ENCODE measurements around the gene FLT3. TPM values are rescaled to one million over a fixed set of nuclear protein-coding genes. Genes with fewer than 3 reads are reported as not detected.

Gene FLT3
- polyA plus RNA-seq, 1 of the 3 experiments (the other 2 are of a cell fraction), result not detected

GRCh38 chr13:28041031-28041461 lies 59.3 kb downstream of the FLT3 start:
- 19% methylated on average over 4 of the region's 4 CpGs for WGBS (ENCODE audit: low lambda C conversion rate)
- H3F3A ChIP-seq (replicated peaks; ENCODE audit: insufficient read depth), result no peaks in the 10 kb centered on the region
- no peaks in the 10 kb centered on the region for H3K4me1 ChIP-seq (ENCODE audit: control insufficient read depth in 1 of 2, insufficient read depth in 2 of 2, low read depth in 1 of 2, low read length in 1 of 2)
- no peaks in the 10 kb centered on the region for H4K20me1 ChIP-seq (ENCODE audit: insufficient read depth)
- DNase-seq, result no peak
- H3K36me3 ChIP-seq (replicated peaks in 1 of 2; ENCODE audit: control insufficient read depth in 1 of 2, insufficient read depth in 2 of 2, low read length in 1 of 2), result no peaks in the 10 kb centered on the region
- H3K27me3 ChIP-seq (ENCODE audit: insufficient read depth), result peaks cover 62% of the 10 kb centered on the region
- ChIA-PET POLR2A (no interaction called here), CTCF (no interaction called here)
- TF ChIP-seq POLR2AphosphoS5 (IDR thresholded peaks at IDR 0.05; ENCODE audit: low read depth, low read length) (no peak), TCF12 (IDR thresholded peaks at IDR 0.05) (no peak), RFX5 (IDR thresholded peaks at IDR 0.05; ENCODE audit: low read length) (no peak), GATA2 (CRISPR knock-in tag; IDR thresholded peaks at IDR 0.05) (no peak), MEF2A (IDR thresholded peaks at IDR 0.05; ENCODE audit: borderline replicate concordance, low read depth) (no peak), SIN3A (IDR thresholded peaks at IDR 0.05; ENCODE audit: borderline replicate concordance, low read depth, low read length) (no peak), FOXM1 (IDR thresholded peaks at IDR 0.05; ENCODE audit: low read depth) (no peak), TEAD4 (IDR thresholded peaks at IDR 0.05; ENCODE audit: borderline replicate concordance, insufficient read depth) (no peak), FOXJ3 (CRISPR knock-in tag; IDR thresholded peaks at IDR 0.05) (no peak), RXRA (IDR thresholded peaks at IDR 0.05; ENCODE audit: borderline replicate concordance, low read depth) (no peak), RAD21 (IDR thresholded peaks at IDR 0.05; ENCODE audit: low read length) (no peak), NRF1 (IDR thresholded peaks at IDR 0.05; ENCODE audit: low read depth, low read length) (no peak), NFIC (IDR thresholded peaks at IDR 0.05; ENCODE audit: borderline replicate concordance) (no peak)
- TF ChIP-seq, protein P1, sequence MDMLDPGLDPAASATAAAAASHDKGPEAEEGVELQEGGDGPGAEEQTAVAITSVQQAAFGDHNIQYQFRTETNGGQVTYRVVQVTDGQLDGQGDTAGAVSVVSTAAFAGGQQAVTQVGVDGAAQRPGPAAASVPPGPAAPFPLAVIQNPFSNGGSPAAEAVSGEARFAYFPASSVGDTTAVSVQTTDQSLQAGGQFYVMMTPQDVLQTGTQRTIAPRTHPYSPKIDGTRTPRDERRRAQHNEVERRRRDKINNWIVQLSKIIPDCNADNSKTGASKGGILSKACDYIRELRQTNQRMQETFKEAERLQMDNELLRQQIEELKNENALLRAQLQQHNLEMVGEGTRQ (IDR thresholded peaks at IDR 0.05; ENCODE audit: borderline replicate concordance, low read depth, low read length), result no peak
- TF ChIP-seq, protein P2, sequence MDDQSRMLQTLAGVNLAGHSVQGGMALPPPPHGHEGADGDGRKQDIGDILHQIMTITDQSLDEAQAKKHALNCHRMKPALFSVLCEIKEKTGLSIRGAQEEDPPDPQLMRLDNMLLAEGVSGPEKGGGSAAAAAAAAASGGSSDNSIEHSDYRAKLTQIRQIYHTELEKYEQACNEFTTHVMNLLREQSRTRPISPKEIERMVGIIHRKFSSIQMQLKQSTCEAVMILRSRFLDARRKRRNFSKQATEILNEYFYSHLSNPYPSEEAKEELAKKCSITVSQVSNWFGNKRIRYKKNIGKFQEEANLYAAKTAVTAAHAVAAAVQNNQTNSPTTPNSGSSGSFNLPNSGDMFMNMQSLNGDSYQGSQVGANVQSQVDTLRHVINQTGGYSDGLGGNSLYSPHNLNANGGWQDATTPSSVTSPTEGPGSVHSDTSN (IDR thresholded peaks at IDR 0.05), result no peak
- TF ChIP-seq, protein P3, sequence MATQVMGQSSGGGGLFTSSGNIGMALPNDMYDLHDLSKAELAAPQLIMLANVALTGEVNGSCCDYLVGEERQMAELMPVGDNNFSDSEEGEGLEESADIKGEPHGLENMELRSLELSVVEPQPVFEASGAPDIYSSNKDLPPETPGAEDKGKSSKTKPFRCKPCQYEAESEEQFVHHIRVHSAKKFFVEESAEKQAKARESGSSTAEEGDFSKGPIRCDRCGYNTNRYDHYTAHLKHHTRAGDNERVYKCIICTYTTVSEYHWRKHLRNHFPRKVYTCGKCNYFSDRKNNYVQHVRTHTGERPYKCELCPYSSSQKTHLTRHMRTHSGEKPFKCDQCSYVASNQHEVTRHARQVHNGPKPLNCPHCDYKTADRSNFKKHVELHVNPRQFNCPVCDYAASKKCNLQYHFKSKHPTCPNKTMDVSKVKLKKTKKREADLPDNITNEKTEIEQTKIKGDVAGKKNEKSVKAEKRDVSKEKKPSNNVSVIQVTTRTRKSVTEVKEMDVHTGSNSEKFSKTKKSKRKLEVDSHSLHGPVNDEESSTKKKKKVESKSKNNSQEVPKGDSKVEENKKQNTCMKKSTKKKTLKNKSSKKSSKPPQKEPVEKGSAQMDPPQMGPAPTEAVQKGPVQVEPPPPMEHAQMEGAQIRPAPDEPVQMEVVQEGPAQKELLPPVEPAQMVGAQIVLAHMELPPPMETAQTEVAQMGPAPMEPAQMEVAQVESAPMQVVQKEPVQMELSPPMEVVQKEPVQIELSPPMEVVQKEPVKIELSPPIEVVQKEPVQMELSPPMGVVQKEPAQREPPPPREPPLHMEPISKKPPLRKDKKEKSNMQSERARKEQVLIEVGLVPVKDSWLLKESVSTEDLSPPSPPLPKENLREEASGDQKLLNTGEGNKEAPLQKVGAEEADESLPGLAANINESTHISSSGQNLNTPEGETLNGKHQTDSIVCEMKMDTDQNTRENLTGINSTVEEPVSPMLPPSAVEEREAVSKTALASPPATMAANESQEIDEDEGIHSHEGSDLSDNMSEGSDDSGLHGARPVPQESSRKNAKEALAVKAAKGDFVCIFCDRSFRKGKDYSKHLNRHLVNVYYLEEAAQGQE (IDR thresholded peaks at IDR 0.05; ENCODE audit: low read depth, low read length), result no peak
- no peaks in the 10 kb centered on the region for H3K79me2 ChIP-seq (ENCODE audit: insufficient read depth)
- no peaks in the 10 kb centered on the region for H3K9me2 ChIP-seq
- no peak overlapping the region for H3K4me2 ChIP-seq
- H3K4me3 ChIP-seq (ENCODE audit: low read depth in 2 of 2, low read length in 1 of 2), result no peak overlapping the region
- H2AFZ ChIP-seq (ENCODE audit: low read depth), result no peak overlapping the region
- H3K9ac ChIP-seq, result no peak overlapping the region
- H3K27ac ChIP-seq (ENCODE audit: low read depth in 2 of 2, low read length in 1 of 2), result no peak overlapping the region
- no peaks in the 10 kb centered on the region for H3K9me3 ChIP-seq
